Testis (tissue), 2 donors: Measurements from ENCODE around the gene CHST8.

Source experiments
- POLR2A ChIP-seq: fragments of 450-650 bp; IDR thresholded peaks from one replicate; pipeline ENCODE4 v1.6.1; 2017; ENCODE audit warnings: antibody characterized with exemption, mild to moderate bottlenecking, moderate library complexity
- TF ChIP-seq, protein P1 (sequence below), 3 experiments: fragments of 450-650 bp in 2 of 3; fragments of 200-600 bp in 1 of 3; sonication (generic) in 1 of 3; IDR thresholded peaks; one replicate each; pipeline ENCODE4 v1.5.1; 2016 to 2019; ENCODE audit warnings: antibody characterized with exemption in 3 of 3, mild to moderate bottlenecking in 2 of 3, moderate library complexity in 1 of 3

DNA sequence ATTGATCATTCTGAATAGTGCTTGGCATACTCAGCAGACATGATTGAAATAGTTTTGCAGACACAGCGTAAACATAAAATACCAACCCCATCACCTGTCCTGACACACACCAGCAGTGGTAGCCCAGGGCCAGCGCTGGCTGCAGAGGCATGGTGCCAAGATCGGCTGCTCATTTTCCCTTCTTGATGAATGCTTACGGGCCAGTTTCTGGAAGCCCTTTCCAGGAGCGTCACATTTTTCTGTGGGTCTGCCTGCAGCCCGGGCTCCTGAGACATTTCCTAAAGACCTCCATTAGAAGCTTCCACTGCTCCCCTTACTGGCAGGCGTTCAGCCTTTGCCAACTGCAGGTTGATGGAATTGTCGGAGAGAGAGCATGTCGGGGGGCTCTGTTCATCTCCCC, 48.6 kb downstream of the CHST8 start:
- no peak for TF ChIP-seq POLR2A
- TF ChIP-seq, protein P1, sequence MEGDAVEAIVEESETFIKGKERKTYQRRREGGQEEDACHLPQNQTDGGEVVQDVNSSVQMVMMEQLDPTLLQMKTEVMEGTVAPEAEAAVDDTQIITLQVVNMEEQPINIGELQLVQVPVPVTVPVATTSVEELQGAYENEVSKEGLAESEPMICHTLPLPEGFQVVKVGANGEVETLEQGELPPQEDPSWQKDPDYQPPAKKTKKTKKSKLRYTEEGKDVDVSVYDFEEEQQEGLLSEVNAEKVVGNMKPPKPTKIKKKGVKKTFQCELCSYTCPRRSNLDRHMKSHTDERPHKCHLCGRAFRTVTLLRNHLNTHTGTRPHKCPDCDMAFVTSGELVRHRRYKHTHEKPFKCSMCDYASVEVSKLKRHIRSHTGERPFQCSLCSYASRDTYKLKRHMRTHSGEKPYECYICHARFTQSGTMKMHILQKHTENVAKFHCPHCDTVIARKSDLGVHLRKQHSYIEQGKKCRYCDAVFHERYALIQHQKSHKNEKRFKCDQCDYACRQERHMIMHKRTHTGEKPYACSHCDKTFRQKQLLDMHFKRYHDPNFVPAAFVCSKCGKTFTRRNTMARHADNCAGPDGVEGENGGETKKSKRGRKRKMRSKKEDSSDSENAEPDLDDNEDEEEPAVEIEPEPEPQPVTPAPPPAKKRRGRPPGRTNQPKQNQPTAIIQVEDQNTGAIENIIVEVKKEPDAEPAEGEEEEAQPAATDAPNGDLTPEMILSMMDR (IDR thresholded peaks at IDR 0.05) = no peak
